Mesenchymal stem cell (in vitro differentiated cells and primary cell): Measurements from ENCODE around the gene FOXP1.

Experiments used
- DNase-seq: peaks from one replicate; pipeline ENCODE4 v3.0.0-alpha.2; 2013
- H2AFZ ChIP-seq: one replicate; pipeline ENCODE4 v1.6.1; 2013; ENCODE audit warnings: low read depth, mild to moderate bottlenecking, control low read depth, inconsistent platforms, low read length, moderate library complexity
- H2AK5ac ChIP-seq: 2 replicates; pipeline ENCODE4 v1.6.1; 2013; ENCODE audit warnings: low read length, moderate library complexity, mild to moderate bottlenecking, inconsistent platforms; ENCODE audit not compliant: severe bottlenecking
- H2BK120ac ChIP-seq: one replicate; pipeline ENCODE4 v1.6.1; 2013; ENCODE audit warnings: low read depth, mild to moderate bottlenecking, inconsistent platforms, low read length, moderate library complexity
- H2BK12ac ChIP-seq, 2 experiments: one replicate each; pipeline ENCODE4 v1.6.1; 2013; ENCODE audit warnings: inconsistent platforms in 2 of 2, low read length in 2 of 2, mild to moderate bottlenecking in 2 of 2, moderate library complexity in 2 of 2, control low read depth in 1 of 2
- H2BK15ac ChIP-seq: one replicate; pipeline ENCODE4 v1.6.1; 2013; ENCODE audit warnings: mild to moderate bottlenecking, low read depth, inconsistent platforms; ENCODE audit not compliant: poor library complexity, severe bottlenecking
- H2BK5ac ChIP-seq: 2 replicates; pipeline ENCODE4 v1.6.1; 2013; ENCODE audit warnings: low read depth, mild to moderate bottlenecking, low read length, control low read depth, inconsistent platforms; ENCODE audit not compliant: poor library complexity, severe bottlenecking
- H3K14ac ChIP-seq, 2 experiments: one replicate each; pipeline ENCODE4 v1.6.1; 2013; ENCODE audit warnings: inconsistent platforms in 2 of 2, low read length in 2 of 2, control low read depth in 1 of 2, mild to moderate bottlenecking in 1 of 2, moderate library complexity in 1 of 2
- H3K18ac ChIP-seq, 2 experiments: one replicate each; pipeline ENCODE4 v1.6.1; 2013; ENCODE audit warnings: inconsistent platforms in 2 of 2, low read length in 2 of 2, control low read depth in 1 of 2, low read depth in 1 of 2, mild to moderate bottlenecking in 1 of 2
- H3K23ac ChIP-seq, 2 experiments: one replicate each; pipeline ENCODE4 v1.6.1; 2013; ENCODE audit warnings: inconsistent platforms in 2 of 2, low read length in 2 of 2, mild to moderate bottlenecking in 2 of 2, moderate library complexity in 2 of 2, control low read depth in 1 of 2
- H3K27ac ChIP-seq: 2 replicates; pipeline ENCODE4 v1.5.1; 2013; ENCODE audit warnings: mild to moderate bottlenecking, moderate library complexity, low read length, control low read depth, inconsistent platforms; ENCODE audit not compliant: poor library complexity, severe bottlenecking
- H3K27me3 ChIP-seq, 2 experiments: 2 replicates each; pipeline versions ENCODE4 v1.6.1 to v1.7.0; 2013; ENCODE audit warnings: low read length in 2 of 2, mild to moderate bottlenecking in 2 of 2, moderate library complexity in 2 of 2, control low read depth in 1 of 2, inconsistent platforms in 1 of 2; ENCODE audit not compliant: control insufficient read depth in 1 of 2, insufficient read depth in 1 of 2
- H3K36me3 ChIP-seq, 2 experiments: 2 replicates each; pipeline versions ENCODE4 v1.6.1 to v1.7.0; 2013; ENCODE audit warnings: low read length in 2 of 2, control low read depth in 1 of 2, inconsistent platforms in 1 of 2, low read depth in 1 of 2, mild to moderate bottlenecking in 1 of 2; ENCODE audit not compliant: insufficient read depth in 2 of 2, control insufficient read depth in 1 of 2
- H3K4ac ChIP-seq, 2 experiments: one replicate each; pipeline ENCODE4 v1.6.1; 2013; ENCODE audit warnings: inconsistent platforms in 2 of 2, low read length in 2 of 2, mild to moderate bottlenecking in 2 of 2, moderate library complexity in 2 of 2, control low read depth in 1 of 2, low read depth in 1 of 2
- H3K4me1 ChIP-seq: 2 replicates; pipeline ENCODE4 v1.6.1; 2013; ENCODE audit warnings: low read depth, low read length, control low read depth; ENCODE audit not compliant: control insufficient read depth, insufficient read depth
- H3K4me2 ChIP-seq: 2 replicates; pipeline ENCODE4 v1.6.1; 2013; ENCODE audit warnings: low read length, mild to moderate bottlenecking, inconsistent platforms; ENCODE audit not compliant: poor library complexity, severe bottlenecking
- H3K4me3 ChIP-seq, 2 experiments: 2 replicates each; pipeline versions ENCODE4 v1.5.1 to v1.7.0; 2013; ENCODE audit warnings: low read length in 2 of 2, mild to moderate bottlenecking in 2 of 2, control low read depth in 1 of 2, low read depth in 1 of 2; ENCODE audit not compliant: insufficient read depth in 1 of 2
- H3K79me1 ChIP-seq: replicated peaks from 2 replicates; pipeline ENCODE4 v1.6.1; 2013; ENCODE audit warnings: mild to moderate bottlenecking, control low read depth, low read length, inconsistent platforms; ENCODE audit not compliant: poor library complexity, severe bottlenecking
- H3K9ac ChIP-seq: 2 replicates; pipeline ENCODE4 v1.7.0; 2013; ENCODE audit warnings: mild to moderate bottlenecking, low read length, moderate library complexity
- H3K9me3 ChIP-seq: 2 replicates; pipeline ENCODE4 v1.7.0; 2013; ENCODE audit warnings: mild to moderate bottlenecking, low read length; ENCODE audit not compliant: control insufficient read depth
- H4K8ac ChIP-seq: one replicate; pipeline ENCODE4 v1.6.1; 2013; ENCODE audit warnings: inconsistent platforms, mild to moderate bottlenecking, low read length, moderate library complexity
- H4K91ac ChIP-seq: one replicate; pipeline ENCODE4 v1.6.1; 2013; ENCODE audit warnings: mild to moderate bottlenecking, low read length, inconsistent platforms
- WGBS: methylation state at CpG from one replicate; pipeline ENCODE4 v1.1.7; 2013; ENCODE audit warnings: mixed read lengths; 5-methylcytosine and 5-hydroxymethylcytosine counted together

The FOXP1 gene

DNA sequence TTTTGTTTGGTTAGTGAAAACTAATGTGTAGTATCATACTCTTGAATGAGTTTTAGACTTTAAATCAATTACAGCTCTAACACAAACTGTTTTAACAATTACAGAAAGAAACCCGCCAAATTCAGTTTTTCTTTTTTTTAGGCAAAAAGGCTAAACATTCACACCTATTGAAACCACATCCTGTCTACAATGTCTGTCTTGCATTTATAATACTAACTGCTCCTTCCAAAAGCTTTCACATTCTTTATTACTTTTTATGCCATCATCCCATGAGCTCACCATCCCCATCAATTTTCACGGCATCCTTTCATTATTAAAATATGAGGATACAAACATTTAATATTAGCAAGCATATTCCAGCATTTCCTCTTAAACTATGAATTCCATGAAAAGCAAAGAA lies 593.3 kb downstream of the FOXP1 start:
- 89% methylated on average over 1 of the region's 2 CpGs for WGBS

DNA sequence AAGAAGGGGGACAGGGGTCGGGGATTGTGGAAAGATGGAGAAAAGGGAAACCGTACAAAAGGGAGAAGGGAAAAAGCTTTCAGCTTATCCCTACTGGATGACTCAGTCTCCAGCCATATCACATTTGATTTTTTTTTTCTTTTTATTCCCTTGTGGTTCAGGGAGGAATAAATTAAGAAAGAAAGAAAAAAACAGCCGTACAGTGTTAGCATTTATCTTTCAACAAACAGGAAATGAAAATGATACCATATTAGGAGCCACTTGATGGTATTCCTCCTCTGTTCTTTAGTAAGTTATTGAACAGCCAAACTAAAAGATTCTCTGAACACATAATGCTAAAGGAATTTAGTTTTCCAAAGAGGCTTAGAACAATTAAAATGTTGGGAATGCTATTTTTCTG lies 594.4 kb downstream of the FOXP1 start:
- Histone ChIP-seq H3K27me3 (no peaks in the 10 kb centered on the region), H2BK12ac (no peak overlapping the region), H2AFZ (no peak overlapping the region), H3K18ac (no peak overlapping the region), H3K4ac (no peak overlapping the region), H2BK120ac (no peak overlapping the region), H3K79me1 (peaks cover 20% of the 10 kb centered on the region), H3K4me3 (peak overlapping the region in 1 of 2 experiments; percentile 0), H3K9me3 (no peaks in the 10 kb centered on the region), H3K14ac (no peak overlapping the region), H4K91ac (no peak overlapping the region), H3K9ac (peak overlapping the region; percentile 79), H3K36me3 (peaks cover 9 to 72% of the 10 kb centered on the region in 2 experiments), H3K4me1 (peaks cover 2% of the 10 kb centered on the region), H2BK5ac (no peak overlapping the region), H3K4me2 (no peak overlapping the region), H3K23ac (no peak overlapping the region), H3K27ac (peak overlapping the region; percentile 88), H4K8ac (no peak overlapping the region), H2BK15ac (no peak overlapping the region), H2AK5ac (no peak overlapping the region)
- no CpG with 5 or more reads among the region's 3 CpGs for whole genome bisulfite sequencing
- DNase-seq = peak; percentile 74

More for the DNA sequence above, 593.3 kb downstream of the FOXP1 start:
- H3K27me3 ChIP-seq = no peaks in the 10 kb centered on the region
- no peak overlapping the region for H2BK120ac ChIP-seq
- H2BK5ac ChIP-seq = no peak overlapping the region
- no peak overlapping the region for H3K18ac ChIP-seq
- H3K4ac ChIP-seq = no peak overlapping the region
- H3K14ac ChIP-seq = no peak overlapping the region
- H3K9ac ChIP-seq = peak overlapping the region; percentile 79
- no peak overlapping the region for H2AK5ac ChIP-seq
- no peak overlapping the region for H3K23ac ChIP-seq
- H4K8ac ChIP-seq = no peak overlapping the region
- H3K4me3 ChIP-seq = no peak overlapping the region
- H3K4me2 ChIP-seq = no peak overlapping the region
- H3K9me3 ChIP-seq = no peaks in the 10 kb centered on the region
- H2AFZ ChIP-seq = no peak overlapping the region
- peaks cover 2% of the 10 kb centered on the region for H3K4me1 ChIP-seq
- H3K27ac ChIP-seq = peak overlapping the region; percentile 91
- H2BK12ac ChIP-seq = no peak overlapping the region
- H4K91ac ChIP-seq = no peak overlapping the region
- DNase-seq = no peak
- H3K79me1 ChIP-seq = peaks cover 26% of the 10 kb centered on the region
- no peak overlapping the region for H2BK15ac ChIP-seq
- H3K36me3 ChIP-seq = peaks cover 9 to 72% of the 10 kb centered on the region in 2 experiments

DNA sequence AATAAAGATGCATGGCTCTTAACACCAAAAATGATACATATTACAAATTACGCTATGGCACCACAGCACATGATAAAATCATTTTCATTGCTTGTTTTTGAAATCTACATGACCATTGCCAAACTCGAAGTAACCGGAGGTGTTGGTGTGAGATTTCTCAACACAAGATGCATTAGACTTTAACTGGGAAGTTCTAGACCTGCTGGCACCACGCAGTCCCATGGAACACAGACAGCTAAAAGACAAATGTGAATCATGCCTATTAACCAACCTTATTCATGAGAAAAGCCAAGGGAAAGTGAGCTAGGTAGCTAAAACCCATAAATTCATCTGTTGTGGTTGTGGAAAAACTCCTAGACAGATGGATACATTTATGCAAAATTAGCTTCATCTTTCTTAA lies 595.4 kb downstream of the FOXP1 start:
- H3K23ac ChIP-seq = no peak overlapping the region
- WGBS = 100% methylated on average over 3 of the region's 4 CpGs

DNA sequence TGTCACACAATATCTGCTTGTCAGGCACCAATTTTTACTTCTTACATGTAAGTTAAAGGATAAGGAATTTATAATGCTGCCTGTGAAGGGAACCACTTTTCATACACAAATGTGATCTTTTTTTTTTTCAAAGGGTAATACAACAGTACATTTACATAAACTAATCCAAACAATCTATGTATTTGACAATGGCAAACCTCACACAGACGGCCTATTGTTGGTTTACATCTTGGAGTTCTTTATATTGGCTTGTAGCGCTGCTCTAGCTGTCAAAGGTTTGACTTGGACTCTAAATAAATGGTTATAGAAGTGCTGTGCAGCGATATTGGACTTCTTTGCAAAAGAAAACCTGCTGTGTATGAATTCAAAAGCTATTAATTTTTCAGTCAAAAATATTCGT lies 598.0 kb downstream of the FOXP1 start:
- Histone ChIP-seq H2BK15ac (no peak overlapping the region), H2BK120ac (no peak overlapping the region), H3K79me1 (peaks cover 23% of the 10 kb centered on the region)

More for the DNA sequence above, 595.4 kb downstream of the FOXP1 start:
- Histone ChIP-seq H3K79me1 (peaks cover 17% of the 10 kb centered on the region), H2BK120ac (no peak overlapping the region), H4K8ac (no peak overlapping the region), H2AFZ (no peak overlapping the region), H2AK5ac (no peak overlapping the region), H4K91ac (no peak overlapping the region), H2BK15ac (no peak overlapping the region), H2BK12ac (no peak overlapping the region), H3K36me3 (peaks cover 7 to 73% of the 10 kb centered on the region in 2 experiments), H3K4ac (no peak overlapping the region), H3K14ac (no peak overlapping the region), H3K27ac (peak overlapping the region; percentile 22), H3K4me1 (peaks cover under 1% of the 10 kb centered on the region), H3K27me3 (no peaks in the 10 kb centered on the region), H3K18ac (no peak overlapping the region), H3K4me3 (no peak overlapping the region), H3K9ac (peak overlapping the region; percentile 79), H3K9me3 (no peaks in the 10 kb centered on the region), H3K4me2 (no peak overlapping the region), H2BK5ac (no peak overlapping the region)
- DNase-seq = no peak

More for the DNA sequence above, 598.0 kb downstream of the FOXP1 start:
- no peak for DNase-seq
- Histone ChIP-seq H2AK5ac (no peak overlapping the region), H4K8ac (no peak overlapping the region), H3K14ac (no peak overlapping the region), H2BK12ac (no peak overlapping the region), H3K4ac (no peak overlapping the region), H3K27me3 (no peaks in the 10 kb centered on the region), H2AFZ (no peak overlapping the region), H3K36me3 (peaks cover 6 to 57% of the 10 kb centered on the region in 2 experiments), H4K91ac (no peak overlapping the region), H3K9ac (no peak overlapping the region), H3K27ac (no peak overlapping the region), H3K4me2 (no peak overlapping the region), H2BK5ac (no peak overlapping the region), H3K4me3 (no peak overlapping the region), H3K9me3 (no peaks in the 10 kb centered on the region), H3K18ac (no peak overlapping the region), H3K23ac (no peak overlapping the region), H3K4me1 (peaks cover 5% of the 10 kb centered on the region)
- 97% methylated on average over 4 of the region's 4 CpGs for WGBS
